Measurements from ENCODE around the gene SFMBT2. TPM values are rescaled to one million over a fixed set of nuclear protein-coding genes. Genes with fewer than 3 reads are reported as not detected.

SFMBT2 gene
- total RNA-seq, 1 experiment from 2014 or later, result 7.4 TPM

DNA sequence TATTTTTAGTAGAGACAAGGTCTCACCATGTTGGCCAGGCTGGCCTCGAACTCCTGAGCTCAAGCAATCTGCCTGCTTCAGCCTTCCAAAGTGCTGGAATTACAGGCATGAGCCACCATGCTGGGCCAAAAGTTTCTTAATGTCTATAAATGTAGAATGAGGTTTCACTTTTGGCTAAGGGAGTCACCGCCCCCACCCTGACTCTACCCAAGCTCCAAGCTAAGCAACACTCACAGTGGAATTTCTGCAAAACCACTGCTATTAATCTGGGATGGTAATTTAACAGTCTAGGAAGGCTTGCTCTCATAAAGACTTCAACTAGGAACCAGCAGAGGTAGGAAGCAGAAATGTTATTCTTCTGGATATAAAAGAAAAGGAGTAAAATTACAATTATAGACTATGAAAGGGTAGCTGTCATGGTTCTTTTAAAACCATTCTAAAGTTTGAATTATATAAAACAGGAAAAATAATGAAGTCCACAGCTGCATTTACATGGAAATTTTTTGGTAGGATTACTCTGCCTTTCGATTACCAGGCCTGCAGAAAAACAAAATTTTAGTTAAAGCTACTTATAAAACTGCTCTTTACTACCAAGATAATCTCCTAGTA lies 211.6 kb downstream of the SFMBT2 start:
- no peaks in the 10 kb centered on the region for H3K4me1 Mint-ChIP-seq (ENCODE audit: insufficient read depth, unreplicated experiment)
- ChIA-PET POLR2A (interaction anchor here (1.0 kb wide), 1 partner anchor 108 kb away, joined by 3 read pairs; no protein-coding TSS in a partner anchor), CTCF (no interaction called here)
- H3K27me3 Mint-ChIP-seq (ENCODE audit: insufficient read depth, unreplicated experiment), result no peaks in the 10 kb centered on the region
- DNase-seq (ENCODE audit: unreplicated experiment), result no peak
- TF ChIP-seq, protein P1, sequence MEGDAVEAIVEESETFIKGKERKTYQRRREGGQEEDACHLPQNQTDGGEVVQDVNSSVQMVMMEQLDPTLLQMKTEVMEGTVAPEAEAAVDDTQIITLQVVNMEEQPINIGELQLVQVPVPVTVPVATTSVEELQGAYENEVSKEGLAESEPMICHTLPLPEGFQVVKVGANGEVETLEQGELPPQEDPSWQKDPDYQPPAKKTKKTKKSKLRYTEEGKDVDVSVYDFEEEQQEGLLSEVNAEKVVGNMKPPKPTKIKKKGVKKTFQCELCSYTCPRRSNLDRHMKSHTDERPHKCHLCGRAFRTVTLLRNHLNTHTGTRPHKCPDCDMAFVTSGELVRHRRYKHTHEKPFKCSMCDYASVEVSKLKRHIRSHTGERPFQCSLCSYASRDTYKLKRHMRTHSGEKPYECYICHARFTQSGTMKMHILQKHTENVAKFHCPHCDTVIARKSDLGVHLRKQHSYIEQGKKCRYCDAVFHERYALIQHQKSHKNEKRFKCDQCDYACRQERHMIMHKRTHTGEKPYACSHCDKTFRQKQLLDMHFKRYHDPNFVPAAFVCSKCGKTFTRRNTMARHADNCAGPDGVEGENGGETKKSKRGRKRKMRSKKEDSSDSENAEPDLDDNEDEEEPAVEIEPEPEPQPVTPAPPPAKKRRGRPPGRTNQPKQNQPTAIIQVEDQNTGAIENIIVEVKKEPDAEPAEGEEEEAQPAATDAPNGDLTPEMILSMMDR (IDR thresholded peaks at IDR 0.05; ENCODE audit: unreplicated experiment), result no peak
- BruUV-seq (replicated peaks), result no TSS peak
- H3K4me3 Mint-ChIP-seq (ENCODE audit: unreplicated experiment), result no peak overlapping the region
- no peaks in the 10 kb centered on the region for H3K9me3 Mint-ChIP-seq (ENCODE audit: unreplicated experiment)
- H3K36me3 Mint-ChIP-seq (ENCODE audit: insufficient read depth, unreplicated experiment), result peaks cover 33% of the 10 kb centered on the region
- intact Hi-C loops (cut with micrococcal nuclease), result no loop called here
- H3K27ac Mint-ChIP-seq (ENCODE audit: low read depth, unreplicated experiment), result no peak overlapping the region

DNA sequence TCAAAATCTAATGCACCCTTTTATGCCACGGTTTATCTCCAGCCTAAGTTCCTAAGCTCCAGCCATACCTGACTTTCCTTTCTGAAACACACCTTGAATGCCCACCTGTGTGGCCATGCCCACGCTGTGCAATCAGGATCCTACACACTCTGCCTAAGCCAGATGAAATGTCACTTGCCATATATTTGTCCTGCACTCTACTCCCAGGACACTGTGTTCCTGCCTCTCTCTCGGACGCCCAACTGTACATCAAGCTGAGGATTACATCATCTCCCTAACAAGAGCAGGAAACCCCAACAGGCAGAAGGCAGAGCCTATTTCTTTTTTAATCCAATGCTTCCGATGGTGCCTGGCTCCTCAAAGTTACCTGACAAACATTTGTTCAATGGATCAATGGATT lies 214.6 kb downstream of the SFMBT2 start:
- intact Hi-C loops (cut with micrococcal nuclease), result no loop called here
- no peaks in the 10 kb centered on the region for H3K4me1 Mint-ChIP-seq (ENCODE audit: insufficient read depth, unreplicated experiment)
- H3K9me3 Mint-ChIP-seq (ENCODE audit: unreplicated experiment), result no peaks in the 10 kb centered on the region
- ChIA-PET POLR2A (no interaction called here), CTCF (no interaction called here)
- TF ChIP-seq, protein P1 (IDR thresholded peaks at IDR 0.05; ENCODE audit: unreplicated experiment), result no peak
- no TSS peak for BruUV-seq (replicated peaks)
- no peak for DNase-seq (ENCODE audit: unreplicated experiment)
- no peaks in the 10 kb centered on the region for H3K27me3 Mint-ChIP-seq (ENCODE audit: insufficient read depth, unreplicated experiment)
- H3K27ac Mint-ChIP-seq (ENCODE audit: low read depth, unreplicated experiment), result no peak overlapping the region
- no peak overlapping the region for H3K4me3 Mint-ChIP-seq (ENCODE audit: unreplicated experiment)
- H3K36me3 Mint-ChIP-seq (ENCODE audit: insufficient read depth, unreplicated experiment), result peaks cover 33% of the 10 kb centered on the region

DNA sequence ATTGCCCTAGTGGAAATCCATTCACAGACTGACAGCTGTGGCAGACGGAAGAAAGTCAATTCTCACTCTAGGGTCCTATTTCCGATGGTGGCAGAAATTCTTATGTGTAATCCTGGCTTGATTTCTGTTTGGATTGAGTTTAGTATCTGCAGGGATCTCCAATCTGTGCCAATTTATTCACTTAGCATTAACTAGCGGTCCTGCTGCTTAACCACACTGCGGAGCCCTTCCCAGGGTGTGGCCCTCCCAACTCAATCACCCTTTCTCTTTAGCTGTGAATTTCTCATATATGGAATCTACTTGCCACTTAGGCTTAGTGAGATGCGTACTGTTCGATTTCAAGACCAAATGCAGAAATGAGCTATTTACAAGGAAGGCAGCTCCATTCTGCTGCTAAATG lies 215.7 kb downstream of the SFMBT2 start:
- intact Hi-C loops (cut with micrococcal nuclease), result no loop called here
- no peaks in the 10 kb centered on the region for H3K9me3 Mint-ChIP-seq (ENCODE audit: unreplicated experiment)
- H3K27ac Mint-ChIP-seq (ENCODE audit: low read depth, unreplicated experiment), result peak overlapping the region; percentile 61
- no TSS peak for BruUV-seq (replicated peaks)
- H3K27me3 Mint-ChIP-seq (ENCODE audit: insufficient read depth, unreplicated experiment), result no peaks in the 10 kb centered on the region
- H3K4me1 Mint-ChIP-seq (ENCODE audit: insufficient read depth, unreplicated experiment), result no peaks in the 10 kb centered on the region
- DNase-seq (ENCODE audit: unreplicated experiment), result no peak
- ChIA-PET CTCF (no interaction called here), POLR2A (interaction anchor here (0.7 kb wide), 1 partner anchor 164 kb away, joined by 3 read pairs; no protein-coding TSS in a partner anchor)
- peaks cover 27% of the 10 kb centered on the region for H3K36me3 Mint-ChIP-seq (ENCODE audit: insufficient read depth, unreplicated experiment)
- H3K4me3 Mint-ChIP-seq (ENCODE audit: unreplicated experiment), result no peak overlapping the region
- TF ChIP-seq, protein P1 (IDR thresholded peaks at IDR 0.05; ENCODE audit: unreplicated experiment), result no peak

DNA sequence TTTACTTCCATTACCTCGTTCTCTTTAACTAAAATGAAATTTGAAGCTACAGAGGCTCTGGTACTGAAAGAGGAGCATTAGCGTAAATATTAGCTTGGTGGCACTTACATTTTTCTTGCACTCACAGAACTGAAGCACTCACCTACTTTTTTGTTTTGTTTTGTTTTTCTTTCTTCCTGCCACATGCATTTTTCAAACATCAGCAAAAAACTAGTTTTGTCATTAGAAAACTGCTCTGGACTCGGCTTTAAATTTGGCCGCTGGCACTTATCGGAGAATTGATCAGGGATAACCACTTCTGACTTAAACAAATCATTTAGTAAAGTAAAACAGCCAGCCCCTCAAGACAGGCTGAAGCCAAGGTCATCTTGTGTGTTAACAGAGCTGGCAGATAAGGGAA lies 216.3 kb downstream of the SFMBT2 start:
- Mint-ChIP-seq H3K36me3 (ENCODE audit: insufficient read depth, unreplicated experiment) (peaks cover 22% of the 10 kb centered on the region), H3K27me3 (ENCODE audit: insufficient read depth, unreplicated experiment) (no peaks in the 10 kb centered on the region), H3K9me3 (ENCODE audit: unreplicated experiment) (no peaks in the 10 kb centered on the region), H3K4me3 (ENCODE audit: unreplicated experiment) (no peak overlapping the region), H3K27ac (ENCODE audit: low read depth, unreplicated experiment) (no peak overlapping the region), H3K4me1 (ENCODE audit: insufficient read depth, unreplicated experiment) (no peaks in the 10 kb centered on the region)
- BruUV-seq (replicated peaks), result no TSS peak
- TF ChIP-seq, protein P1 (IDR thresholded peaks at IDR 0.05; ENCODE audit: unreplicated experiment), result no peak
- DNase-seq (ENCODE audit: unreplicated experiment), result no peak
- POLR2A ChIA-PET, result no interaction called here
- CTCF ChIA-PET, result no interaction called here
- intact Hi-C loops (cut with micrococcal nuclease), result no loop called here
